H1 (cell line): ENCODE measurements around the gene CST7. TPM values are rescaled to one million over a fixed set of nuclear protein-coding genes. Genes with fewer than 3 reads are reported as not detected.

Experiments used
- BACH1 ChIP-seq: IDR thresholded peaks from 2 replicates; pipeline ENCODE4 v1.6.1; 2012; ENCODE audit warnings: low read length, improper control_type of control experiment
- BRCA1 ChIP-seq: IDR thresholded peaks from 2 replicates; pipeline ENCODE4 v1.6.1; 2012; ENCODE audit warnings: low read depth, low read length, improper control_type of control experiment
- CBX8 ChIP-seq: fragments of 300-800, 300-1000 bp; sonication (generic); IDR thresholded peaks from 2 replicates; pipeline ENCODE4 v1.7.1; 2016; ENCODE audit warnings: low read depth, low read length, borderline replicate concordance
- CHD2 ChIP-seq: IDR thresholded peaks from 2 replicates; pipeline ENCODE4 v1.6.1; 2012; ENCODE audit warnings: low read length, improper control_type of control experiment
- CHD7 ChIP-seq: fragments of 300-600 bp; sonication (generic); IDR thresholded peaks from 2 replicates; pipeline ENCODE4 v1.7.1; 2012; ENCODE audit warnings: low read length, moderate library complexity, mild to moderate bottlenecking, inconsistent platforms; ENCODE audit not compliant: insufficient replicate concordance
- EGR1 ChIP-seq: IDR thresholded peaks from 2 replicates; pipeline ENCODE4 v1.6.1; 2011; ENCODE audit warnings: low read depth, low read length, borderline replicate concordance
- EZH2 ChIP-seq: fragments of 200-600 bp; sonication (generic); IDR thresholded peaks from 2 replicates; pipeline ENCODE4 v1.7.1; 2012; ENCODE audit warnings: low read depth, mild to moderate bottlenecking, moderate library complexity, low read length, inconsistent platforms; ENCODE audit not compliant: severe bottlenecking
- KDM4A ChIP-seq: IDR thresholded peaks from one replicate; pipeline ENCODE4 v1.7.1; 2012; ENCODE audit warnings: low read depth, mild to moderate bottlenecking, moderate library complexity, low read length, inconsistent platforms; ENCODE audit not compliant: severe bottlenecking
- MAX ChIP-seq: IDR thresholded peaks from 2 replicates; pipeline ENCODE4 v1.6.1; 2012; ENCODE audit warnings: inconsistent platforms
- POLR2AphosphoS5 ChIP-seq: IDR thresholded peaks from 2 replicates; pipeline ENCODE4 v1.6.1; 2011; ENCODE audit warnings: low read depth, low read length
- RAD21 ChIP-seq, 2 experiments: IDR thresholded peaks in 1 of 2; conservative IDR thresholded peaks in 1 of 2; 2 replicates each; pipeline ENCODE4 v1.6.1; 2011; ENCODE audit warnings: low read depth in 2 of 2, low read length in 2 of 2, improper control_type of control experiment in 1 of 2, inconsistent platforms in 1 of 2, mild to moderate bottlenecking in 1 of 2, moderate library complexity in 1 of 2
- SIRT6 ChIP-seq: IDR thresholded peaks from one replicate; pipeline ENCODE4 v1.7.1; 2012; ENCODE audit warnings: low read length, inconsistent platforms
- polyA plus RNA-seq, 7 experiments: library from polyadenylated mRNA; depleted of rRNA in 3 of 7; stranded (reverse) in 5 of 7; unstranded in 2 of 7; fragments of >200 nt in 5 of 7; fragments of 200-250 nt in 2 of 7; gene quantifications; 1 replicate in 5 of 7; 2 replicates in 1 of 7; 4 replicates in 1 of 7; pipeline versions ENCODE4 v1.2.1 to v1.2.3, GENCODE V29; 2011 to 2013; ENCODE audit warnings: missing spikeins in 2 of 7, mixed read lengths in 2 of 7
- total RNA-seq: library from RNA; stranded (reverse); fragmentation: NEBNext Ultra II Directional; extraction: Animal tissue kit (Norgen Biotek cat#: 25700); gene quantifications from 2 replicates; pipeline ENCODE4 v1.2.1, GENCODE V29; 2021

CST7 gene
- total and polyA plus RNA-seq, 2 of the 8 experiments (the other 6 are each of a cell fraction or from before 2014, with no cell fraction given): not detected

DNA sequence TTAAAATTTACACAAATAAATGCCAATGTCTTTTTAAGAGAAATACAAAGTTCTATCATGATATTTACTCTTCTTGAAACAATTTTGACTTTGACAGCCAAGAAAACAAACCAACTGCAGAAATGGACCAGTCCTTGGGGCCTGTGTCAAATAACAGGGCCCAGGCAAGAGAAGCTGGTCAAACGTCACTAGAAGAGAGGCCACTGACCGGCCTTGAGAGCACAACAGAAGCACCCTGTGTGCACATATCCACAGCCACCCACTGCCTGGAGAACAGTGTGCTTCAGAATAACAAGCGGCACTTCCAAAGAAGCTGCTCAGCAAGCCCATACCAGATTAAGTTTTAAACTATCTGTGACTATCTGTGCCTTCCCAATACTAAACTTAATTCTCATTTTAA, 28.7 kb downstream of the CST7 start (continued):
- no peak for TF ChIP-seq CHD7
- no peak for TF ChIP-seq BACH1
- TF ChIP-seq POLR2AphosphoS5: no peak
- no peak for TF ChIP-seq CHD2
- no peak for TF ChIP-seq SIRT6
- no peak for TF ChIP-seq BRCA1
- no peak for TF ChIP-seq KDM4A
- TF ChIP-seq RAD21 (IDR thresholded peaks at IDR 0.05 in 1 of 2, conservative IDR thresholded peaks at IDR 0.05 in 1 of 2; ENCODE audit: low read depth in 2 of 2, low read length in 2 of 2): no peak
- TF ChIP-seq CBX8: no peak
- TF ChIP-seq EZH2: no peak
- TF ChIP-seq MAX: no peak
- TF ChIP-seq EGR1: no peak
